Activated CD4-positive, alpha-beta memory T cell treated with anti-CD3 and anti-CD28 coated beads, Interleukin-2, amount 10 ng/mL, durations not matched to agents 7 days and 5 days (primary cell): ENCODE measurements around the gene COG1. TPM values are rescaled to one million over a fixed set of nuclear protein-coding genes. Genes with fewer than 3 reads are reported as not detected.

Experiments used
- CTCF ChIA-PET: fragments of 350-600 bp; sonication (Branson Sonifier 250); formaldehyde crosslinking; loops from one replicate; lab custom pipeline; 2021; ENCODE audit warnings: antibody characterized with exemption, inconsistent platforms; lab: Charles Lee
- POLR2A ChIA-PET: fragments of 350-600 bp; sonication (Branson Sonifier 250); formaldehyde crosslinking; loops from one replicate; lab custom pipeline; 2021; ENCODE audit warnings: antibody characterized with exemption; lab: Charles Lee
- DNase-seq: peaks from one replicate; pipeline ENCODE4 v3.0.0-alpha.2; 2020
- H3K27ac Mint-ChIP-seq: one replicate; pipeline ENCODE4 v1.8.0; 2021; ENCODE audit warnings: mild to moderate bottlenecking, mixed read lengths
- H3K27me3 Mint-ChIP-seq: one replicate; pipeline ENCODE4 v1.8.0; 2021; ENCODE audit warnings: mixed read lengths
- H3K36me3 Mint-ChIP-seq: one replicate; pipeline ENCODE4 v1.8.0; 2021; ENCODE audit warnings: low read depth, mixed read lengths
- H3K4me1 Mint-ChIP-seq: one replicate; pipeline ENCODE4 v1.8.0; 2021; ENCODE audit warnings: mixed read lengths
- H3K4me3 Mint-ChIP-seq: one replicate; pipeline ENCODE4 v1.8.0; 2021; ENCODE audit warnings: mild to moderate bottlenecking, mixed read lengths
- H3K9me3 Mint-ChIP-seq: one replicate; pipeline ENCODE4 v1.8.0; 2021; ENCODE audit warnings: mixed read lengths
- total RNA-seq, 2 experiments: library from RNA; stranded (reverse); gene quantifications; one replicate each; pipeline ENCODE4 v1.2.3, GENCODE V29; 2021

COG1 gene
- total RNA-seq, 2 experiments from 2014 or later, result 30.4 to 32.9 TPM

GRCh38 chr17:73196500-73196899 is 3.6 kb downstream of the COG1 start:
- Mint-ChIP-seq H3K9me3 (no peaks in the 10 kb centered on the region), H3K4me1 (peaks cover 25% of the 10 kb centered on the region), H3K27ac (no peak overlapping the region), H3K36me3 (peaks cover 56% of the 10 kb centered on the region), H3K4me3 (no peak overlapping the region), H3K27me3 (no peaks in the 10 kb centered on the region)
- POLR2A ChIA-PET, result interaction anchor here (1.2 to 2.1 kb wide), 4 partner anchors 15 to 470 kb away, joined by 3 to 12 read pairs (median 4); a partner anchor contains a TSS
- CTCF ChIA-PET, result interaction anchor here (0.6 to 1.8 kb wide), 5 partner anchors 24 to 414 kb away, joined by 3 to 4 read pairs (median 3); a partner anchor contains a TSS
- DNase-seq, result no peak

- H3K36me3 Mint-ChIP-seq, result peaks cover 61% of the 10 kb centered on the region
- peaks cover 22% of the 10 kb centered on the region for H3K4me1 Mint-ChIP-seq
- CTCF ChIA-PET, result interaction anchor here (0.8 to 1.8 kb wide), 3 partner anchors 23 to 35 kb away, joined by 3 to 4 read pairs (median 3); a partner anchor contains a TSS
- POLR2A ChIA-PET, result interaction anchor here (1.2 to 2.1 kb wide), 4 partner anchors 15 to 471 kb away, joined by 3 to 12 read pairs (median 4); a partner anchor contains a TSS
- H3K27me3 Mint-ChIP-seq, result no peaks in the 10 kb centered on the region
- H3K4me3 Mint-ChIP-seq, result no peak overlapping the region
- no peak overlapping the region for H3K27ac Mint-ChIP-seq
- no peaks in the 10 kb centered on the region for H3K9me3 Mint-ChIP-seq
- no peak for DNase-seq
These were observed 4.3 kb downstream of the COG1 start for GRCh38 chr17:73197161-73197560.

GRCh38 chr17:73198201-73198929 is 5.5 kb downstream of the COG1 start:
- Mint-ChIP-seq H3K36me3 (peaks cover 72% of the 10 kb centered on the region), H3K4me3 (no peak overlapping the region), H3K9me3 (no peaks in the 10 kb centered on the region), H3K27me3 (no peaks in the 10 kb centered on the region), H3K4me1 (peaks cover 28% of the 10 kb centered on the region), H3K27ac (no peak overlapping the region)
- DNase-seq, result no peak
- ChIA-PET CTCF (no interaction called here), POLR2A (interaction anchor here (2.1 kb wide), 1 partner anchor 34 kb away, joined by 12 read pairs; a partner anchor contains a TSS)

GRCh38 chr17:73198930-73199260 is 6.0 kb downstream of the COG1 start:
- CTCF ChIA-PET, result no interaction called here
- Mint-ChIP-seq H3K4me1 (peaks cover 28% of the 10 kb centered on the region), H3K36me3 (peaks cover 78% of the 10 kb centered on the region), H3K27me3 (no peaks in the 10 kb centered on the region), H3K9me3 (no peaks in the 10 kb centered on the region), H3K27ac (no peak overlapping the region), H3K4me3 (no peak overlapping the region)
- POLR2A ChIA-PET, result no interaction called here
- no peak for DNase-seq

- Mint-ChIP-seq H3K27ac (no peak overlapping the region), H3K36me3 (peaks cover 81% of the 10 kb centered on the region), H3K9me3 (no peaks in the 10 kb centered on the region), H3K4me1 (peaks cover 27% of the 10 kb centered on the region), H3K27me3 (no peaks in the 10 kb centered on the region), H3K4me3 (no peak overlapping the region)
- DNase-seq, result no peak
- ChIA-PET POLR2A (no interaction called here), CTCF (no interaction called here)
These were observed 7.0 kb downstream of the COG1 start for GRCh38 chr17:73199751-73200317.

- POLR2A ChIA-PET, result no interaction called here
- Mint-ChIP-seq H3K4me3 (no peak overlapping the region), H3K4me1 (peaks cover 23% of the 10 kb centered on the region), H3K36me3 (peaks cover 85% of the 10 kb centered on the region), H3K27ac (no peak overlapping the region), H3K9me3 (no peaks in the 10 kb centered on the region), H3K27me3 (no peaks in the 10 kb centered on the region)
- CTCF ChIA-PET, result interaction anchor here (0.6 kb wide), 1 partner anchor 215 kb away, joined by 5 read pairs; no protein-coding TSS in a partner anchor
- DNase-seq, result no peak
These were observed 7.6 kb downstream of the COG1 start for GRCh38 chr17:73200476-73200875.

GRCh38 chr17:73201215-73202069 is 8.6 kb downstream of the COG1 start:
- ChIA-PET POLR2A (no interaction called here), CTCF (interaction anchor here (0.6 to 0.9 kb wide), 2 partner anchors 31 to 216 kb away, joined by 3 to 5 read pairs; a partner anchor contains a TSS)
- Mint-ChIP-seq H3K36me3 (peaks cover 88% of the 10 kb centered on the region), H3K27ac (no peak overlapping the region), H3K4me1 (peaks cover 18% of the 10 kb centered on the region), H3K27me3 (no peaks in the 10 kb centered on the region), H3K4me3 (no peak overlapping the region), H3K9me3 (no peaks in the 10 kb centered on the region)
- DNase-seq, result no peak

- Mint-ChIP-seq H3K36me3 (peaks cover 87% of the 10 kb centered on the region), H3K27me3 (no peaks in the 10 kb centered on the region), H3K4me1 (peaks cover 15% of the 10 kb centered on the region), H3K27ac (peak overlapping the region; percentile 62), H3K9me3 (no peaks in the 10 kb centered on the region), H3K4me3 (no peak overlapping the region)
- no peak for DNase-seq
- CTCF ChIA-PET, result interaction anchor here (0.6 to 1.4 kb wide), 4 partner anchors 12 to 478 kb away, joined by 3 to 5 read pairs (median 3); no protein-coding TSS in a partner anchor
- POLR2A ChIA-PET, result interaction anchor here (0.8 to 2.3 kb wide), 3 partner anchors 10 to 28 kb away, joined by 3 to 18 read pairs (median 5); partner anchors contain the start of gene COG1
These were observed 10.4 kb downstream of the COG1 start for GRCh38 chr17:73203135-73203787.

GRCh38 chr17:73203788-73204479 is 11.1 kb downstream of the COG1 start:
- H3K27me3 Mint-ChIP-seq, result no peaks in the 10 kb centered on the region
- CTCF ChIA-PET, result interaction anchor here (0.8 to 1.4 kb wide), 2 partner anchors 12 to 24 kb away, joined by 3 read pairs; no protein-coding TSS in a partner anchor
- H3K4me1 Mint-ChIP-seq, result peaks cover 15% of the 10 kb centered on the region
- peak; percentile 31 for DNase-seq
- peak overlapping the region; percentile 62 for H3K27ac Mint-ChIP-seq
- H3K4me3 Mint-ChIP-seq, result no peak overlapping the region
- no peaks in the 10 kb centered on the region for H3K9me3 Mint-ChIP-seq
- POLR2A ChIA-PET, result interaction anchor here (1.2 to 2.3 kb wide), 2 partner anchors 11 to 12 kb away, joined by 3 to 18 read pairs; partner anchors contain the start of gene COG1
- peaks cover 86% of the 10 kb centered on the region for H3K36me3 Mint-ChIP-seq

- Mint-ChIP-seq H3K36me3 (peaks cover 86% of the 10 kb centered on the region), H3K4me3 (no peak overlapping the region), H3K27ac (no peak overlapping the region), H3K4me1 (peaks cover 22% of the 10 kb centered on the region), H3K9me3 (no peaks in the 10 kb centered on the region), H3K27me3 (no peaks in the 10 kb centered on the region)
- CTCF ChIA-PET, result interaction anchor here (1.2 to 1.5 kb wide), 2 partner anchors 10 to 165 kb away, joined by 3 to 5 read pairs; no protein-coding TSS in a partner anchor
- DNase-seq, result no peak
- POLR2A ChIA-PET, result interaction anchor here (0.6 kb wide), 1 partner anchor 17 kb away, joined by 3 read pairs; no protein-coding TSS in a partner anchor
These were observed 12.7 kb downstream of the COG1 start for GRCh38 chr17:73205459-73205961.

GRCh38 chr17:73208139-73208827 is 15.4 kb downstream of the COG1 start:
- no peak overlapping the region for H3K27ac Mint-ChIP-seq
- H3K9me3 Mint-ChIP-seq, result no peaks in the 10 kb centered on the region
- H3K4me1 Mint-ChIP-seq, result peaks cover 30% of the 10 kb centered on the region
- peaks cover 70% of the 10 kb centered on the region for H3K36me3 Mint-ChIP-seq
- no peak overlapping the region for H3K4me3 Mint-ChIP-seq
- H3K27me3 Mint-ChIP-seq, result no peaks in the 10 kb centered on the region
- no peak for DNase-seq
- CTCF ChIA-PET, result interaction anchor here (0.8 to 1.4 kb wide), 3 partner anchors 17 to 162 kb away, joined by 3 read pairs; partner anchors contain the start of gene CDC42EP4
- POLR2A ChIA-PET, result interaction anchor here (1.0 to 2.4 kb wide), 4 partner anchors 15 to 23 kb away, joined by 3 to 9 read pairs (median 3); partner anchors contain the start of gene COG1
